H9 (cell line): Measurements from ENCODE around the gene RHBDF1. TPM values are rescaled to one million over a fixed set of nuclear protein-coding genes. Genes with fewer than 3 reads are reported as not detected.

Experiments used
- DNase-seq: peaks from one replicate; pipeline ENCODE4 v3.0.0-alpha.2; 2017
- H2AFZ ChIP-seq: one replicate; pipeline ENCODE4 v1.6.1; 2013; ENCODE audit warnings: mild to moderate bottlenecking, low read length, control low read depth, moderate library complexity
- H2AK5ac ChIP-seq: 2 replicates; pipeline ENCODE4 v1.6.1; 2013; ENCODE audit warnings: low read length, control low read depth, mixed read lengths; ENCODE audit not compliant: insufficient read length
- H2BK120ac ChIP-seq: one replicate; pipeline ENCODE4 v1.6.1; 2013; ENCODE audit warnings: low read depth, mild to moderate bottlenecking, low read length, control low read depth, inconsistent platforms; ENCODE audit not compliant: poor library complexity, severe bottlenecking
- H2BK12ac ChIP-seq: 2 replicates; pipeline ENCODE4 v1.6.1; 2013; ENCODE audit warnings: low read length, control low read depth, mixed read lengths, low read depth; ENCODE audit not compliant: insufficient read length
- H2BK15ac ChIP-seq: 2 replicates; pipeline ENCODE4 v1.6.1; 2013; ENCODE audit warnings: low read depth, low read length, control low read depth
- H2BK20ac ChIP-seq: one replicate; pipeline ENCODE4 v1.6.1; 2013; ENCODE audit warnings: low read depth, mild to moderate bottlenecking, low read length, control low read depth, inconsistent platforms; ENCODE audit not compliant: poor library complexity, severe bottlenecking
- H2BK5ac ChIP-seq: 2 replicates; pipeline ENCODE4 v1.6.1; 2013; ENCODE audit warnings: low read length, control low read depth, mixed read lengths; ENCODE audit not compliant: insufficient read length
- H3K14ac ChIP-seq: 2 replicates; pipeline ENCODE4 v1.6.1; 2013; ENCODE audit warnings: low read length, control low read depth; ENCODE audit not compliant: insufficient read depth
- H3K18ac ChIP-seq: 2 replicates; pipeline ENCODE4 v1.6.1; 2013; ENCODE audit warnings: low read depth, mild to moderate bottlenecking, mixed read lengths, low read length, control low read depth; ENCODE audit not compliant: insufficient read length
- H3K23ac ChIP-seq: 2 replicates; pipeline ENCODE4 v1.6.1; 2013; ENCODE audit warnings: low read length, control low read depth, mixed read lengths, low read depth; ENCODE audit not compliant: insufficient read length
- H3K23me2 ChIP-seq: 2 replicates; pipeline ENCODE4 v1.6.1; 2013; ENCODE audit warnings: low read depth, mild to moderate bottlenecking, mixed read lengths, low read length, control low read depth; ENCODE audit not compliant: insufficient read length, poor library complexity, severe bottlenecking
- H3K27ac ChIP-seq: 2 replicates; pipeline ENCODE4 v1.5.1; 2013; ENCODE audit warnings: low read length, control low read depth, mixed read lengths, low read depth; ENCODE audit not compliant: insufficient read length
- H3K27me3 ChIP-seq: 2 replicates; pipeline ENCODE4 v1.6.1; 2013; ENCODE audit warnings: low read length, control low read depth, inconsistent platforms; ENCODE audit not compliant: insufficient read depth
- H3K4ac ChIP-seq: 2 replicates; pipeline ENCODE4 v1.6.1; 2013; ENCODE audit warnings: low read depth, mild to moderate bottlenecking, control low read depth, inconsistent platforms, low read length, moderate library complexity
- H3K4me1 ChIP-seq: 2 replicates; pipeline ENCODE4 v1.6.1; 2013; ENCODE audit warnings: low read length, control low read depth, inconsistent platforms; ENCODE audit not compliant: insufficient read depth
- H3K4me2 ChIP-seq: 2 replicates; pipeline ENCODE4 v1.6.1; 2013; ENCODE audit warnings: low read length, control low read depth, mixed read lengths; ENCODE audit not compliant: insufficient read length, insufficient read depth
- H3K56ac ChIP-seq: 2 replicates; pipeline ENCODE4 v1.6.1; 2013; ENCODE audit warnings: low read depth, mild to moderate bottlenecking, mixed read lengths, low read length, control low read depth; ENCODE audit not compliant: insufficient read length
- H3K79me1 ChIP-seq: 2 replicates; pipeline ENCODE4 v1.6.1; 2013; ENCODE audit warnings: low read depth, mild to moderate bottlenecking, moderate library complexity, low read length, control low read depth, inconsistent platforms; ENCODE audit not compliant: insufficient read depth, poor library complexity, severe bottlenecking
- H3K79me2 ChIP-seq: 2 replicates; pipeline ENCODE4 v1.6.1; 2013; ENCODE audit warnings: low read length, control low read depth, inconsistent platforms; ENCODE audit not compliant: insufficient read depth
- H3K9ac ChIP-seq: 2 replicates; pipeline ENCODE4 v1.6.1; 2013; ENCODE audit warnings: low read length, control low read depth, mixed read lengths; ENCODE audit not compliant: insufficient read length; ENCODE audit errors: extremely low read depth
- H3K9me3 ChIP-seq: one replicate; pipeline ENCODE4 v1.6.1; 2013; ENCODE audit warnings: low read depth, low read length, inconsistent platforms; ENCODE audit not compliant: control insufficient read depth
- H3T11ph ChIP-seq: one replicate; pipeline ENCODE4 v1.6.1; 2013; ENCODE audit warnings: mild to moderate bottlenecking, low read length, control low read depth, inconsistent platforms
- H4K20me1 ChIP-seq: one replicate; pipeline ENCODE4 v1.6.1; 2013; ENCODE audit not compliant: control insufficient read depth, insufficient read length, insufficient read depth
- H4K5ac ChIP-seq: 2 replicates; pipeline ENCODE4 v1.6.1; 2013; ENCODE audit warnings: low read depth, mild to moderate bottlenecking, mixed read lengths, low read length, control low read depth; ENCODE audit not compliant: insufficient read length
- H4K8ac ChIP-seq: replicated peaks from 2 replicates; pipeline ENCODE4 v1.6.1; 2013; ENCODE audit warnings: low read length, control low read depth, mixed read lengths, low read depth; ENCODE audit not compliant: insufficient read length
- H4K91ac ChIP-seq: 2 replicates; pipeline ENCODE4 v1.6.1; 2013; ENCODE audit warnings: low read depth, mild to moderate bottlenecking, moderate library complexity, mixed read lengths, low read length, control low read depth; ENCODE audit not compliant: insufficient read length
- H3K27ac Mint-ChIP-seq, 3 experiments: 2 replicates in 2 of 3; 3 replicates in 1 of 3; pipeline ENCODE4 v1.8.0; 2020 to 2021; ENCODE audit warnings: mixed read lengths in 3 of 3, mild to moderate bottlenecking in 1 of 3, moderate library complexity in 1 of 3
- H3K27me3 Mint-ChIP-seq: 2 replicates; pipeline ENCODE4 v1.8.0; 2021; ENCODE audit warnings: low read depth, mild to moderate bottlenecking, moderate library complexity, mixed read lengths
- H3K36me3 Mint-ChIP-seq, 3 experiments: 2 replicates in 2 of 3; 3 replicates in 1 of 3; pipeline ENCODE4 v1.8.0; 2020 to 2021; ENCODE audit warnings: low read depth in 3 of 3, mixed read lengths in 3 of 3; ENCODE audit not compliant: insufficient read depth in 1 of 3
- H3K4me1 Mint-ChIP-seq, 2 experiments: 2 replicates each; pipeline ENCODE4 v1.8.0; 2020; ENCODE audit warnings: mixed read lengths in 2 of 2
- H3K4me3 Mint-ChIP-seq, 2 experiments: 2 replicates in 1 of 2; 3 replicates in 1 of 2; pipeline ENCODE4 v1.8.0; 2020 to 2021; ENCODE audit warnings: mild to moderate bottlenecking in 2 of 2, mixed read lengths in 2 of 2, moderate library complexity in 1 of 2
- H3K9me3 Mint-ChIP-seq, 2 experiments: 2 replicates in 1 of 2; 3 replicates in 1 of 2; pipeline ENCODE4 v1.8.0; 2020; ENCODE audit warnings: mild to moderate bottlenecking in 2 of 2, mixed read lengths in 2 of 2, moderate library complexity in 1 of 2
- CTCF ChIP-seq: fragments of 200-600 bp; sonication (generic); conservative IDR thresholded peaks from 3 replicates; pipeline ENCODE4 v1.8.0; 2021; ENCODE audit warnings: antibody characterized with exemption, mild to moderate bottlenecking
- WGBS: extraction: QIAGEN DNeasy Blood & Tissue Kit; methylation state at CpG from one replicate; pipeline ENCODE4 v1.1.7; 2013; ENCODE audit warnings: missing lambda C conversion rate, low lambda C conversion rate, mixed read lengths; ENCODE audit not compliant: insufficient read length; ENCODE audit errors: extremely low coverage; 5-methylcytosine and 5-hydroxymethylcytosine counted together
- total RNA-seq: library from RNA; stranded (reverse); gene quantifications from 2 replicates; pipeline ENCODE4 v1.2.1, GENCODE V29; 2021

RHBDF1 gene
- total RNA-seq, 1 experiment from 2014 or later, result 34.6 TPM

GRCh38 chr16:79151-80054, 7.0 kb upstream of the RHBDF1 start:
- Histone ChIP-seq H3K4ac (no peak overlapping the region), H3K23ac (no peak overlapping the region), H2BK5ac (no peak overlapping the region), H3K9me3 (no peaks in the 10 kb centered on the region), H2BK12ac (no peak overlapping the region), H4K8ac (no peak overlapping the region), H3K27ac (no peak overlapping the region), H3K56ac (no peak overlapping the region), H3K79me2 (no peaks in the 10 kb centered on the region), H3K18ac (no peak overlapping the region), H3K79me1 (no peaks in the 10 kb centered on the region), H3K23me2 (peaks cover 8% of the 10 kb centered on the region), H2BK15ac (no peak overlapping the region), H3K9ac (no peak overlapping the region), H3K4me1 (peaks cover 3% of the 10 kb centered on the region; the same call in 1 of the 2 replicates), H4K91ac (no peak overlapping the region), H2BK120ac (no peak overlapping the region), H2AK5ac (no peak overlapping the region), H4K5ac (no peak overlapping the region), H2BK20ac (no peak overlapping the region), H3K4me2 (peak overlapping the region; percentile 71), H3K14ac (no peak overlapping the region), H3K27me3 (no peaks in the 10 kb centered on the region), H3T11ph (no peak overlapping the region), H4K20me1 (peaks cover 6% of the 10 kb centered on the region), H2AFZ (no peak overlapping the region)
- Mint-ChIP-seq H3K27ac (no peak overlapping the region), H3K36me3 (peaks cover 4 to 23% (median 19%) of the 10 kb centered on the region in 3 experiments), H3K4me1 (peaks cover 28 to 42% of the 10 kb centered on the region in 2 experiments), H3K9me3 (no peaks in the 10 kb centered on the region), H3K4me3 (peak overlapping the region; percentile 78 to 89), H3K27me3 (no peaks in the 10 kb centered on the region; the same call in 1 of the 2 replicates)
- DNase-seq, result no peak
- no peak for TF ChIP-seq CTCF
- WGBS, result no CpG with 5 or more reads among the region's 32 CpGs
